ENCODE data around the gene MS4A4E.

MS4A4E gene

GRCh38 chr11:60164550-60165075, 78.3 kb downstream of the MS4A4E start:
- no peak for TF ChIP-seq EZH2phosphoT487 (conservative IDR thresholded peaks at IDR 0.05; ENCODE audit: low read length)
- TF ChIP-seq, protein P1, sequence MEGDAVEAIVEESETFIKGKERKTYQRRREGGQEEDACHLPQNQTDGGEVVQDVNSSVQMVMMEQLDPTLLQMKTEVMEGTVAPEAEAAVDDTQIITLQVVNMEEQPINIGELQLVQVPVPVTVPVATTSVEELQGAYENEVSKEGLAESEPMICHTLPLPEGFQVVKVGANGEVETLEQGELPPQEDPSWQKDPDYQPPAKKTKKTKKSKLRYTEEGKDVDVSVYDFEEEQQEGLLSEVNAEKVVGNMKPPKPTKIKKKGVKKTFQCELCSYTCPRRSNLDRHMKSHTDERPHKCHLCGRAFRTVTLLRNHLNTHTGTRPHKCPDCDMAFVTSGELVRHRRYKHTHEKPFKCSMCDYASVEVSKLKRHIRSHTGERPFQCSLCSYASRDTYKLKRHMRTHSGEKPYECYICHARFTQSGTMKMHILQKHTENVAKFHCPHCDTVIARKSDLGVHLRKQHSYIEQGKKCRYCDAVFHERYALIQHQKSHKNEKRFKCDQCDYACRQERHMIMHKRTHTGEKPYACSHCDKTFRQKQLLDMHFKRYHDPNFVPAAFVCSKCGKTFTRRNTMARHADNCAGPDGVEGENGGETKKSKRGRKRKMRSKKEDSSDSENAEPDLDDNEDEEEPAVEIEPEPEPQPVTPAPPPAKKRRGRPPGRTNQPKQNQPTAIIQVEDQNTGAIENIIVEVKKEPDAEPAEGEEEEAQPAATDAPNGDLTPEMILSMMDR (IDR thresholded peaks at IDR 0.05; ENCODE audit: insufficient read depth, low read length, poor library complexity, severe bottlenecking): no peak
- Histone ChIP-seq H3K9me2 (replicated peaks; ENCODE audit: insufficient read depth, low read length) (no peaks in the 10 kb centered on the region), H3K36me3 (ENCODE audit: low read length) (no peaks in the 10 kb centered on the region), H3K9me3 (ENCODE audit: insufficient read depth, low read length) (peaks cover 11% of the 10 kb centered on the region), H3K79me2 (ENCODE audit: insufficient read depth, low read length) (no peaks in the 10 kb centered on the region), H3K27me3 (ENCODE audit: low read length) (no peaks in the 10 kb centered on the region), H3F3A (ENCODE audit: insufficient read depth) (no peaks in the 10 kb centered on the region), H3K27ac (ENCODE audit: low read depth, low read length) (no peak overlapping the region), H3K4me2 (ENCODE audit: low read depth, low read length, poor library complexity, severe bottlenecking) (no peak overlapping the region), H3K4me3 (ENCODE audit: insufficient read depth, low read length, poor library complexity, severe bottlenecking) (no peak overlapping the region), H3K9ac (ENCODE audit: low read length) (no peak overlapping the region), H2AFZ (ENCODE audit: low read depth, low read length, severe bottlenecking) (no peak overlapping the region), H4K20me1 (ENCODE audit: low read depth, low read length) (no peaks in the 10 kb centered on the region)

- Histone ChIP-seq H3K4me3 (ENCODE audit: insufficient read depth, low read length, poor library complexity, severe bottlenecking) (no peak overlapping the region), H3K36me3 (ENCODE audit: low read length) (no peaks in the 10 kb centered on the region), H3K79me2 (ENCODE audit: insufficient read depth, low read length) (no peaks in the 10 kb centered on the region), H4K20me1 (ENCODE audit: low read depth, low read length) (no peaks in the 10 kb centered on the region), H3K27ac (ENCODE audit: low read depth, low read length) (no peak overlapping the region), H3K9me2 (replicated peaks; ENCODE audit: insufficient read depth, low read length) (no peaks in the 10 kb centered on the region), H3F3A (ENCODE audit: insufficient read depth) (no peaks in the 10 kb centered on the region), H3K9ac (ENCODE audit: low read length) (no peak overlapping the region), H2AFZ (ENCODE audit: low read depth, low read length, severe bottlenecking) (no peak overlapping the region), H3K4me2 (ENCODE audit: low read depth, low read length, poor library complexity, severe bottlenecking) (no peak overlapping the region), H3K27me3 (ENCODE audit: low read length) (no peaks in the 10 kb centered on the region), H3K9me3 (ENCODE audit: insufficient read depth, low read length) (no peaks in the 10 kb centered on the region)
- TF ChIP-seq EZH2phosphoT487 (conservative IDR thresholded peaks at IDR 0.05; ENCODE audit: low read length): no peak
- TF ChIP-seq, protein P1 (IDR thresholded peaks at IDR 0.05; ENCODE audit: insufficient read depth, low read length, poor library complexity, severe bottlenecking): no peak
Measured at GRCh38 chr11:60161766-60162165, 81.2 kb downstream of the MS4A4E start.

DNA sequence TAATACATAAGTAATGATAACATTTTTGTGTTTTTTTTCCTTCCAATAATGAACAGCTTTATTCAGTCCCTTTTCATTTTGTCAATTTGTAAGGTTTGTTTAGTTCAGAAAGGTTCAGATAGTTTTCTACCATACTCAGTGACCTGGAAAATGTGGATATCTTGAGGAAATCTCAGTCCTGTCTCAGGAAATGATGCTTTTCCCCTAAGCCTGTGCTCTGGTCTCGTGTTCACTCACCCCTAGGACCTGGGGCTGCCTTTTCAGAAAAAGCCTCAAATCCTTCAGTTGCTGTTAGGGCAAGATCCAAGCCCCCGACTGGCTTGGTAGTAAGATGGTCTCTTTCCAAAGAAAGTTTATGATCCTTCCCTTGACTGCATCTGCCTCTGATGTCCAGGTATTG, 81.8 kb downstream of the MS4A4E start:
- Histone ChIP-seq H3K9me3 (ENCODE audit: insufficient read depth, low read length) (no peaks in the 10 kb centered on the region), H4K20me1 (ENCODE audit: low read depth, low read length) (no peaks in the 10 kb centered on the region), H3F3A (ENCODE audit: insufficient read depth) (no peaks in the 10 kb centered on the region), H3K27ac (ENCODE audit: low read depth, low read length) (no peak overlapping the region), H3K4me3 (ENCODE audit: insufficient read depth, low read length, poor library complexity, severe bottlenecking) (no peak overlapping the region), H3K79me2 (ENCODE audit: insufficient read depth, low read length) (no peaks in the 10 kb centered on the region), H3K9ac (ENCODE audit: low read length) (no peak overlapping the region), H3K4me2 (ENCODE audit: low read depth, low read length, poor library complexity, severe bottlenecking) (no peak overlapping the region), H3K36me3 (ENCODE audit: low read length) (no peaks in the 10 kb centered on the region), H3K9me2 (replicated peaks; ENCODE audit: insufficient read depth, low read length) (no peaks in the 10 kb centered on the region), H3K27me3 (ENCODE audit: low read length) (no peaks in the 10 kb centered on the region), H2AFZ (ENCODE audit: low read depth, low read length, severe bottlenecking) (no peak overlapping the region)
- TF ChIP-seq, protein P1 (IDR thresholded peaks at IDR 0.05; ENCODE audit: insufficient read depth, low read length, poor library complexity, severe bottlenecking): no peak
- TF ChIP-seq EZH2phosphoT487 (conservative IDR thresholded peaks at IDR 0.05; ENCODE audit: low read length): no peak

Data from SU-DHL-6 (cell line).